ENCODE results near the gene NTSR1.

- no peak for TF ChIP-seq CTCF (conservative IDR thresholded peaks at IDR 0.05; ENCODE audit: low read depth, low read length)
- no peak for TF ChIP-seq EZH2 (IDR thresholded peaks at IDR 0.05; ENCODE audit: borderline replicate concordance, low read depth, low read length, poor library complexity, severe bottlenecking)
Observed at GRCh38 chr20:62752181-62752670, 43.6 kb downstream of the NTSR1 start.
